K562 (cell line): Measurements from ENCODE around the gene SIRT7. TPM values are rescaled to one million over a fixed set of nuclear protein-coding genes. Genes with fewer than 3 reads are reported as not detected.
A peak's percentile ranks its signal among the peaks of the same experiment; 100 is the strongest.

Experiments used
- ARHGAP35 ChIP-seq: fragments of 450-650 bp; IDR thresholded peaks from 2 replicates; pipeline ENCODE4 v1.6.1; 2018; ENCODE audit not compliant: partially characterized antibody
- ATF6 ChIP-seq: sonication (generic); formaldehyde crosslinking; IDR thresholded peaks from 2 replicates; pipeline ENCODE4 v1.4.0; 2020; ENCODE audit warnings: mild to moderate bottlenecking, missing genetic modification reagents
- C11orf30 ChIP-seq: fragments of 450-650 bp; IDR thresholded peaks from 2 replicates; pipeline ENCODE4 v1.6.1; 2016; ENCODE audit warnings: low read depth, mild to moderate bottlenecking
- CAMTA2 ChIP-seq: fragments of 250-450 bp; sonication (Bioruptor Pico); conservative IDR thresholded peaks from 2 replicates; pipeline ENCODE4 v1.5.1; 2022
- CEBPB ChIP-seq: fragments of 450-650 bp; IDR thresholded peaks from 2 replicates; pipeline ENCODE4 v1.6.1; 2016; ENCODE audit warnings: missing genetic modification characterization, missing compliant biosample characterization
- E2F5 ChIP-seq: sonication (generic); formaldehyde crosslinking; IDR thresholded peaks from 2 replicates; pipeline ENCODE4 v1.8.0; 2022; ENCODE audit warnings: mild to moderate bottlenecking, missing genetic modification reagents
- EGR1 ChIP-seq: fragments of 450-650 bp; conservative IDR thresholded peaks from 2 replicates; pipeline ENCODE4 v1.6.1; 2017; ENCODE audit warnings: mild to moderate bottlenecking
- HMG20A ChIP-seq: fragments of 450-650 bp; formaldehyde crosslinking; conservative IDR thresholded peaks from 2 replicates; pipeline ENCODE4 v1.4.0; 2020; ENCODE audit warnings: mild to moderate bottlenecking, mixed read lengths
- HNRNPL ChIP-seq: fragments of 200-400 bp; formaldehyde crosslinking; IDR thresholded peaks from 2 replicates; pipeline ENCODE4 v1.6.1; 2017; ENCODE audit warnings: low read depth, mild to moderate bottlenecking, low read length
- HOXB6 ChIP-seq: fragments of 250-450 bp; sonication (Bioruptor Pico); IDR thresholded peaks from 2 replicates; pipeline ENCODE4 v1.5.1; 2022; ENCODE audit warnings: mild to moderate bottlenecking, borderline replicate concordance
- ID3 ChIP-seq, 2 experiments: fragments of 250-450 bp in 1 of 2; fragments of 450-650 bp in 1 of 2; sonication (Bioruptor Pico) in 1 of 2; IDR thresholded peaks; 2 replicates each; pipeline versions ENCODE4 v1.6.1 to v1.8.0; 2016 to 2021; ENCODE audit warnings: mild to moderate bottlenecking in 2 of 2, moderate library complexity in 2 of 2, missing compliant biosample characterization in 1 of 2, missing genetic modification characterization in 1 of 2
- LEF1 ChIP-seq: fragments of 450-650 bp; IDR thresholded peaks from 2 replicates; pipeline ENCODE4 v1.6.1; 2016; ENCODE audit warnings: mild to moderate bottlenecking
- NFRKB ChIP-seq: fragments of 450-650 bp; IDR thresholded peaks from 2 replicates; pipeline ENCODE4 v1.6.1; 2016; ENCODE audit warnings: low read depth
- NR0B1 ChIP-seq: fragments of 450-650 bp; IDR thresholded peaks from one replicate; pipeline ENCODE4 v1.6.1; 2018; ENCODE audit warnings: mild to moderate bottlenecking, moderate library complexity; ENCODE audit not compliant: partially characterized antibody
- PHB ChIP-seq: fragments of 250-450 bp; sonication (Bioruptor Pico); IDR thresholded peaks from 2 replicates; pipeline ENCODE4 v1.5.0; 2021
- SIRT6 ChIP-seq: IDR thresholded peaks from one replicate; pipeline ENCODE4 v1.6.1; 2012; ENCODE audit warnings: low read depth, mild to moderate bottlenecking, control low read depth, inconsistent platforms, low read length, moderate library complexity
- SP2 ChIP-seq: IDR thresholded peaks from 2 replicates; pipeline ENCODE4 v1.6.1; 2011; ENCODE audit warnings: mild to moderate bottlenecking, low read depth, low read length, moderate library complexity; ENCODE audit not compliant: poor library complexity, severe bottlenecking; ENCODE audit errors: extremely low read depth
- SREBF1 ChIP-seq: fragments of 150-350 bp; IDR thresholded peaks from 2 replicates; pipeline ENCODE4 v1.6.1; 2014; ENCODE audit warnings: antibody characterized with exemption, low read depth, low read length, borderline replicate concordance
- TFAM ChIP-seq: fragments of 250-450 bp; sonication (Bioruptor Pico); conservative IDR thresholded peaks from 2 replicates; pipeline ENCODE4 v1.5.0; 2021; ENCODE audit warnings: mild to moderate bottlenecking, moderate library complexity
- TFAP4 ChIP-seq: sonication (generic); formaldehyde crosslinking; IDR thresholded peaks from 2 replicates; pipeline ENCODE4 v1.8.0; 2022; ENCODE audit warnings: missing genetic modification reagents, mild to moderate bottlenecking, moderate library complexity, borderline replicate concordance
- ZNF347 ChIP-seq: fragments of 450-650 bp; formaldehyde crosslinking; IDR thresholded peaks from 2 replicates; pipeline ENCODE4 v1.4.0; 2020; ENCODE audit warnings: low read depth, mild to moderate bottlenecking, moderate library complexity
- ZNF384 ChIP-seq: IDR thresholded peaks from 2 replicates; pipeline ENCODE4 v1.6.1; 2012; ENCODE audit warnings: low read depth, low read length, improper control_type of control experiment
- ZNF695 ChIP-seq: fragments of 450-650 bp; formaldehyde crosslinking; IDR thresholded peaks from 2 replicates; pipeline ENCODE4 v1.4.0; 2020; ENCODE audit warnings: mild to moderate bottlenecking, moderate library complexity
- ZZZ3 ChIP-seq: fragments of 450-650 bp; IDR thresholded peaks from 2 replicates; pipeline ENCODE4 v1.6.1; 2016; ENCODE audit warnings: antibody characterized with exemption, mild to moderate bottlenecking, moderate library complexity
- polyA plus RNA-seq, 8 experiments: library from polyadenylated mRNA; depleted of rRNA in 4 of 8; stranded (reverse) in 5 of 8; unstranded in 3 of 8; fragments of >200 nt; fragmentation: Nextera tagmentation in 2 of 8; fragmentation: Illumina TruSeq in 1 of 8; extraction: Ambion mirVana in 2 of 8; extraction: Trizol in 1 of 8; gene quantifications; 2 replicates each; pipeline versions ENCODE4 v1.2.1 to v1.2.3, GENCODE V29; 2011 to 2014; ENCODE audit warnings: inconsistent platforms in 1 of 8, missing spikeins in 1 of 8
- total RNA-seq, 7 experiments: library from RNA; depleted of rRNA in 6 of 7; stranded (reverse); fragments of >200 nt in 6 of 7; fragmentation: Illumina TruSeq in 2 of 7; extraction: Trizol in 2 of 7; gene quantifications; 2 replicates each; pipeline versions ENCODE4 v1.2.1 to v1.2.3, GENCODE V29; 2011 to 2021; ENCODE audit warnings: low replicate concordance in 1 of 7

Gene SIRT7
- total and polyA plus RNA-seq, 9 of the 15 experiments (the other 6 are each of a cell fraction or from before 2014, with no cell fraction given), result 1.6 to 54.8 (median 20.3) TPM

GRCh38 chr17:81911277-81911961 is 6.6 kb downstream of the SIRT7 start, which contains the start of gene PCYT2 (continued):
- TF ChIP-seq HOXB6 (CRISPR knock-in tag) (no peak), SP2 (peak; percentile 31), ZNF384 (0 out of 2 replicates have a peak, but pooled peaks have one; percentile 25), ZNF347 (no peak), ID3 (CRISPR knock-in tag; IDR thresholded peaks at IDR 0.05) (no peak), ID3 (tag; IDR thresholded peaks at IDR 0.05) (no peak), HMG20A (CRISPR knock-in tag) (no peak), E2F5 (no peak), NR0B1 (no peak), NFRKB (no peak), CEBPB (tag) (no peak), ATF6 (no peak), C11orf30 (no peak), PHB (no peak), ZZZ3 (no peak), SIRT6 (no peak), EGR1 (peak; percentile 60), TFAP4 (CRISPR knock-in tag) (peak; percentile 69; the same call in 1 of the 2 replicates), HNRNPL (peak; percentile 11; the same call in 1 of the 2 replicates), ARHGAP35 (no peak), SREBF1 (no peak), TFAM (no peak), LEF1 (no peak), ZNF695 (CRISPR knock-in tag) (no peak), CAMTA2 (CRISPR knock-in tag) (no peak)
